Heart right ventricle (tissue), 16 donors: Measurements from ENCODE around the gene SPTA1. TPM values are rescaled to one million over a fixed set of nuclear protein-coding genes. Genes with fewer than 3 reads are reported as not detected.

Experiments used
- ATAC-seq, 8 donors: fragments of 200-7000 bp; cut with Tn5 transposase; one replicate each; pipeline ENCODE4 v1.9.1; 2020; ENCODE audit warnings: mild to moderate bottlenecking in 8 of 8, moderate library complexity in 8 of 8, moderate number of reproducible peaks in 1 of 8
- DNase-seq, 2 donors: peaks; one replicate each; pipeline ENCODE4 v3.0.0-alpha.2; 2020
- H3K27ac ChIP-seq, 10 donors: fragments of 200-600 bp; sonication (generic) in 2 of 10; one replicate each; pipeline versions ENCODE4 v1.5.0 to v1.8.0; 2020 to 2022; ENCODE audit warnings: mild to moderate bottlenecking in 3 of 10
- H3K27me3 ChIP-seq, 7 donors: fragments of 200-600 bp; one replicate each; pipeline ENCODE4 v1.8.0; 2021 to 2022; ENCODE audit warnings: mild to moderate bottlenecking in 2 of 7
- H3K36me3 ChIP-seq, 9 donors: fragments of 200-600 bp; sonication (generic) in 1 of 9; one replicate each; pipeline versions ENCODE4 v1.5.0 to v1.8.0; 2020 to 2022; ENCODE audit warnings: mild to moderate bottlenecking in 2 of 9
- H3K4me1 ChIP-seq, 9 donors: fragments of 200-600 bp; sonication (generic) in 1 of 9; one replicate each; pipeline versions ENCODE4 v1.5.0 to v1.8.0; 2020 to 2022; ENCODE audit warnings: mild to moderate bottlenecking in 4 of 9
- H3K4me3 ChIP-seq, 10 donors: fragments of 200-600 bp; sonication (generic) in 2 of 10; one replicate each; pipeline versions ENCODE4 v1.5.0 to v1.8.0; 2020 to 2022; ENCODE audit warnings: mild to moderate bottlenecking in 7 of 10, moderate library complexity in 2 of 10
- H3K9me3 ChIP-seq, 11 donors: fragments of 200-600 bp in 10 of 11; sonication (generic) in 2 of 11; one replicate each; pipeline versions ENCODE4 v1.5.0 to v1.8.0; 2013 to 2022; ENCODE audit warnings: mild to moderate bottlenecking in 2 of 11, control low read depth in 1 of 11, moderate library complexity in 1 of 11
- CTCF ChIP-seq, 9 donors: fragments of 200-600 bp; sonication (generic) in 2 of 9; IDR thresholded peaks; one replicate each; pipeline versions ENCODE4 v1.5.0 to v1.8.0; 2021 to 2022; ENCODE audit warnings: antibody characterized with exemption in 9 of 9, mild to moderate bottlenecking in 5 of 9, moderate library complexity in 1 of 9
- whole genome bisulfite sequencing, 2 donors: extraction: QIAGEN DNeasy Blood & Tissue Kit; methylation state at CpG; one replicate each; pipeline ENCODE4 v1.1.7; 2013; ENCODE audit warnings: inconsistent platforms in 1 of 2; 5-methylcytosine and 5-hydroxymethylcytosine counted together
- intact Hi-C, 10 donors: fragments of 100-400 bp; cut with DNase I; formaldehyde crosslinking; loops; one replicate each; pipeline versions ENCODE4 v1.11.1 to v1.14.2; 2022
- long read RNA-seq, 3 donors: library from polyadenylated mRNA; unstranded; transcript quantifications; one replicate each; pipeline ENCODE4 v2.0.0, GENCODE V29; 2020 to 2021
- polyA plus RNA-seq, 2 donors: library from polyadenylated mRNA; stranded (reverse); fragments of 200-250 nt; gene quantifications; one replicate each; pipeline ENCODE4 v1.2.3, GENCODE V29; 2013
- total RNA-seq, 10 donors: library from RNA; stranded (reverse); fragmentation: NEBNext Ultra II Directional in 3 of 10; extraction: Animal tissue kit (Norgen Biotek cat#: 25700) in 3 of 10; gene quantifications; one replicate each; pipeline versions ENCODE4 v1.2.1 to v1.2.4, GENCODE V29; 2021 to 2023
- donor health status: Arrhythmogenic right ventricular cardiomyopathy.
- donor health status: ischemic (EF 13 %, LVEDD 7.1; RV severe dilation, severe dysfunction).
- donor health status: healthy with polysubstance abuse.
- donor health status: DM: no; HTN: yes; CAD: no.
- donor health status: DM: no; HTN: no; CAD: no.
- donor health status: ischemic (EF 25% LVEDD 6.9; RV normal size, moderate dysfunction).
- donor health status: ischemic (EF 25% LVEDD 5.7; RV mildly dilated, moderate dysfunction).
- donor health status: healthy.
- donor health status: DM: yes; HTN: yes; CAD: no.
- donor health status: Ischemic cardiomyopathy.
- donor health status: ischemic (EF 35%, LVEDD 5.7; RV mildly dilated, moderate dysfunction).
- donor health status: nonischemic (EF 11% LVEDD 7.7; RV severe dilation, severe dysfunction).
- donor health status: DM: yes; HTN: yes; CAD: no.
- donor health status: PGD.
- donor health status: ischemic (EF 29% LVEDD 5.4; RV normal size, mild dysfunction).
- donor health status: nonischemic (EF 23%, LVEDD 6.1; RV moderate dilation, normal function).

SPTA1 gene
- total RNA-seq (1 to 10 TPM in 1 of 10 donors, under 1 TPM in 3, not detected in 6; 0.04 to 1.2 (median 0.24) TPM), polyA plus RNA-seq (under 1 TPM in 1 of 2 donors, not detected in 1; 0.03 TPM)
- long read RNA-seq, donor 1: 0 reads
- long read RNA-seq, donor 2, partial matches to known transcripts: 0 of 1 reads
- long read RNA-seq, donor 2, other reads (novel, unspliced or antisense): 1 of 1 reads
- long read RNA-seq, donor 3: 0 reads

DNA sequence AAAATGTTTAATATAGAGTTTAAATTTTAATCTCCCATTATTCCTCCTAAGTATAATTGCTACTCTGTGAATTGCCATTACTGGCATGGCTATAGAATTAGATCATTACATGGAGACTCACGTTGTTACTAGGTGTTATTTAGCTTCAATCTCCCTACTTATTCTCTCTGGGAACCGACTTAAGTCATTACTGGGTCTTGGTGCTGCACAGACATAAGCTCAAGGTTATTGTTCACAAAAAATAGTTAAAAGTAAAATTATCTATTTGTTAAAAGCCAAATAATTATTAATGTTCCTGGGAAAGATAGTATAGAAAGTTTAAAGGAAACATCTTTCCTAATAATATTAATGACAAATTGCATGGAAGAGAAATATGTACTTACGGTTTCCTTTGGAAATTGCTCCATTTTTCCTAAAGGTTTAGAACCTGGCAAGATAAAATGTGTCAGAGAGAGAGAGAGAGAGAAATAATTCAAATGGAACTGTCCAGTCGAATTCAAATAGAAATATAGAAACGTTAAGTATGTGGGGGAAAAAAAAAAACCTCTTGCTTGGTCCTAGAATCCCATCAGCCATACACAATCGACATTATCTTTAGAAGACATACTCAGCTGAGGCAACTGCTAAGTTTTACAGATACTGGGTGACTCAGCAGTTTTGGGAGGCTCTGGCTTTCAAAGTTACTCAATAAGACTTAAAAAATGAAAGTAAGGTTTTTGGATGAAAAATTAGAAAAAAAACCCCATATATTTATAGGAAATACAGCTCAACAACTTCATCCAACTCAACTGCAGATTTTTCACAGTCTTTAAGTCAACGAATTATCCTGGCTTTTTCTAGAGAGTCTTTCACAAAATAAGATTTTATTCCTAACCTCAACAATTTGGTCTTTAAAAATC lies at the start of gene SPTA1:
SPTA1 (minus strand) TSS at position 605 of the 899 bp plus-strand sequence; CDS start at position 407, 198 bp downstream.
- no peaks in the 10 kb centered on the region for H3K9me3 ChIP-seq
- DNase-seq (no peak), ATAC-seq (no peak)
- intact Hi-C loops: no loop called here
- peaks cover 0 to 5% (median 0%) of the 10 kb centered on the region in 7 donors for H3K27me3 ChIP-seq
- no peak within 1 kb of the TSS for H3K4me3 ChIP-seq
- no peaks in the 10 kb centered on the region for H3K36me3 ChIP-seq
- no peak for TF ChIP-seq CTCF (IDR thresholded peaks at IDR 0.05)
- no peaks in the 10 kb centered on the region for H3K4me1 ChIP-seq
- no peak within 1 kb of the TSS for H3K27ac ChIP-seq
- WGBS, 2 donors: 60 to 75% methylated on average over 7 of the region's 7 CpGs

DNA sequence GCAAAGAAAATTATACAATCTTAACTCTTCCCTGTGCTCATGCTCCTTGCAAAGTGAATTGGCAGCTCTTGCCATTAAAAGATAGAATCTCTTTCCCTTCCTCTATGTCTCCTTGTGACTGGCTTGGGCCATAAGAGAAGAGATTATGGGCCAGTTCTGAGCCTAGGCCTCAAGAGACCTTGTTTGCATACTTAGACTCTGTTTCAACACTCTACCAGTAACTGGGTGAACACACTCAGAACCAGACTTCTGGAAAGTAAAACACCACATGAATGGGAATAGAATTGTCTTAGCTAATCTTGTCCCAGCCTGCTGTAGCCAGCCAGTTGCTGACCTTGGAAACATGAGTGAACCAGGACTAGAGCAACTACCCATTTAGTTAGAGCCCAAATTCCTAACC lies 49.3 kb upstream of the SPTA1 start:
- ATAC-seq (no peak), DNase-seq (no peak)
- intact Hi-C loops: no loop called here
- H3K4me3 ChIP-seq: no peak overlapping the region
- H3K27ac ChIP-seq: no peak overlapping the region
- peaks cover 0 to 4% (median 0%) of the 10 kb centered on the region in 7 donors for H3K27me3 ChIP-seq
- no peaks in the 10 kb centered on the region for H3K36me3 ChIP-seq
- no peaks in the 10 kb centered on the region for H3K9me3 ChIP-seq
- no peak for TF ChIP-seq CTCF (IDR thresholded peaks at IDR 0.05)
- H3K4me1 ChIP-seq: no peaks in the 10 kb centered on the region

- WGBS, 2 donors: 71 to 76% methylated on average over 2 of the region's 2 CpGs
- Histone ChIP-seq H3K4me3 (no peak overlapping the region), H3K9me3 (no peaks in the 10 kb centered on the region), H3K4me1 (no peaks in the 10 kb centered on the region), H3K27me3 (no peaks in the 10 kb centered on the region), H3K27ac (no peak overlapping the region), H3K36me3 (no peaks in the 10 kb centered on the region)
- ATAC-seq (no peak), DNase-seq (no peak)
- intact Hi-C loops: no loop called here
- no peak for TF ChIP-seq CTCF (IDR thresholded peaks at IDR 0.05)
These were observed 46.0 kb upstream of the SPTA1 start for GRCh38 chr1:158732524-158732923.

DNA sequence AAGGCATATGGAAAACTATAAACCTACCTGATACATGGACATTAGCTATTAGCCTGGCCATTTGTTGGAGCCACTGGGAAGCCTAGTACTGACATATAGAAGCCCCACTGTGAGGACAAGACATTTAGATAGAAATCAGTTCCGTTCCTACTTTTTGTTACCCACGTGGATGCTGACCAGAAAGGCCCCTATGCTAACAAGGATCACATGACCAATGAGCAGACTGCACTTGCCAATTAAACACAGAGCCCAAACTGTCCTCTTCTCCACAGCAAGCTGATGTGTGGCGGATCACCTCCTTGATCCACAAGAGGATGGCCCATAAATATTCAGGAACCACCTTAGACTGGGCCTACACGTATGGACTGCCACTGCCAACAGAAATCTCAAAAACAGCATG lies 45.2 kb upstream of the SPTA1 start:
- ATAC-seq (no peak), DNase-seq (no peak)
- Histone ChIP-seq H3K4me3 (no peak overlapping the region), H3K27me3 (no peaks in the 10 kb centered on the region), H3K4me1 (no peaks in the 10 kb centered on the region), H3K36me3 (no peaks in the 10 kb centered on the region), H3K9me3 (no peaks in the 10 kb centered on the region), H3K27ac (no peak overlapping the region)
- intact Hi-C loops: no loop called here
- 85 to 86% methylated on average over 4 of the region's 4 CpGs for WGBS, 2 donors
- TF ChIP-seq CTCF (IDR thresholded peaks at IDR 0.05): no peak
